Heart left ventricle (tissue), 16 donors: ENCODE measurements around the gene SMIM43. TPM values are rescaled to one million over a fixed set of nuclear protein-coding genes. Genes with fewer than 3 reads are reported as not detected.

ENCODE experiments used
- ATAC-seq, 4 donors: fragments of 200-7000 bp; cut with Tn5 transposase; one replicate each; pipeline ENCODE4 v1.9.1; 2020 to 2022; ENCODE audit warnings: moderate library complexity in 4 of 4, mild to moderate bottlenecking in 3 of 4, moderate number of reproducible peaks in 1 of 4
- DNase-seq, 5 donors: peaks; one replicate each; pipeline ENCODE4 v3.0.0-alpha.2; 2020
- H3K27ac ChIP-seq, 12 donors: fragments of 200-600 bp; sonication (generic) in 4 of 12; one replicate each; pipeline versions ENCODE4 v1.5.0 to v1.8.0; 2016 to 2022; ENCODE audit warnings: mild to moderate bottlenecking in 2 of 12
- H3K27me3 ChIP-seq, 9 donors: fragments of 200-600 bp; sonication (generic) in 2 of 9; one replicate each; pipeline versions ENCODE4 v1.5.1 to v1.8.0; 2016 to 2022; ENCODE audit warnings: mild to moderate bottlenecking in 3 of 9
- H3K36me3 ChIP-seq, 9 donors: fragments of 200-600 bp; sonication (generic) in 2 of 9; one replicate each; pipeline versions ENCODE4 v1.5.0 to v1.8.0; 2018 to 2022; ENCODE audit warnings: mild to moderate bottlenecking in 2 of 9
- H3K4me1 ChIP-seq, 12 donors: fragments of 200-600 bp; sonication (generic) in 4 of 12; one replicate each; pipeline versions ENCODE4 v1.5.0 to v1.8.0; 2016 to 2022; ENCODE audit warnings: mild to moderate bottlenecking in 3 of 12
- H3K4me3 ChIP-seq, 12 donors: fragments of 200-600 bp; sonication (generic) in 4 of 12; one replicate each; pipeline versions ENCODE4 v1.5.0 to v1.8.0; 2017 to 2022; ENCODE audit warnings: mild to moderate bottlenecking in 9 of 12, moderate library complexity in 4 of 12
- H3K9me3 ChIP-seq, 12 donors: fragments of 200-600 bp; sonication (generic) in 4 of 12; one replicate each; pipeline versions ENCODE4 v1.5.0 to v1.8.0; 2016 to 2022; ENCODE audit warnings: mild to moderate bottlenecking in 1 of 12
- CTCF ChIP-seq, 12 donors: fragments of 200-600 bp; sonication (generic) in 4 of 12; IDR thresholded peaks; one replicate each; pipeline versions ENCODE4 v1.5.0 to v1.8.0; 2018 to 2022; ENCODE audit warnings: antibody characterized with exemption in 12 of 12, mild to moderate bottlenecking in 5 of 12
- POLR2A ChIP-seq, 2 donors: fragments of 450-650 bp; IDR thresholded peaks; one replicate each; pipeline ENCODE4 v1.6.1; 2017; ENCODE audit warnings: antibody characterized with exemption in 2 of 2, mild to moderate bottlenecking in 2 of 2, moderate library complexity in 2 of 2
- WGBS, 4 donors: extraction: QIAGEN DNeasy Blood & Tissue Kit in 2 of 4; methylation state at CpG; one replicate each; pipeline versions ENCODE4 v1.1.5 to v1.1.7; 2013 to 2018; 5-methylcytosine and 5-hydroxymethylcytosine counted together
- intact Hi-C, 10 donors: fragments of 100-400 bp; cut with DNase I; formaldehyde crosslinking; loops; one replicate each; pipeline versions ENCODE4 v1.11.1 to v1.14.2; 2022
- polyA plus RNA-seq, 2 donors: library from polyadenylated mRNA; stranded (reverse); fragments of 200-250 nt; gene quantifications; one replicate each; pipeline ENCODE4 v1.2.3, GENCODE V29; 2013
- total RNA-seq, 9 donors: library from RNA; depleted of rRNA in 2 of 9; stranded (reverse); fragments of >200 nt in 2 of 9; fragmentation: NEBNext Ultra II Directional in 3 of 9; extraction: Animal tissue kit (Norgen Biotek cat#: 25700) in 3 of 9; gene quantifications; one replicate each; pipeline versions ENCODE4 v1.1.0 to v1.2.4, GENCODE V29; 2016 to 2023
- donor health status: ischemic (EF 13 %, LVEDD 7.1; RV severe dilation, severe dysfunction).
- donor health status: healthy with polysubstance abuse.
- donor health status: DM: no; HTN: yes; CAD: no.
- donor health status: DM: no; HTN: no; CAD: no.
- donor health status: ischemic (EF 25% LVEDD 6.9; RV normal size, moderate dysfunction).
- donor health status: ischemic (EF 25% LVEDD 5.7; RV mildly dilated, moderate dysfunction).
- donor health status: healthy.
- donor health status: DM: yes; HTN: yes; CAD: no.
- donor health status: ischemic (EF 35%, LVEDD 5.7; RV mildly dilated, moderate dysfunction).
- donor health status: nonischemic (EF 11% LVEDD 7.7; RV severe dilation, severe dysfunction).
- donor health status: DM: yes; HTN: yes; CAD: no.
- donor health status: PGD.
- donor health status: ischemic (EF 29% LVEDD 5.4; RV normal size, mild dysfunction).
- donor health status: nonischemic (EF 23%, LVEDD 6.1; RV moderate dilation, normal function).

The SMIM43 gene
- total and polyA plus RNA-seq, 11 donors: 0.08 to 1.7 (median 0.60) TPM; not detected in 7

- no peak for TF ChIP-seq POLR2A (IDR thresholded peaks at IDR 0.05)
- no peak for TF ChIP-seq CTCF (IDR thresholded peaks at IDR 0.05)
- Histone ChIP-seq H3K4me3 (no peak overlapping the region), H3K27ac (no peak overlapping the region), H3K9me3 (no peaks in the 10 kb centered on the region), H3K4me1 (no peaks in the 10 kb centered on the region), H3K27me3 (peaks cover 0 to 32% (median 0%) of the 10 kb centered on the region in 9 donors), H3K36me3 (no peaks in the 10 kb centered on the region)
- 90 to 95% (median 92%) methylated on average over 2 of the region's 2 CpGs for WGBS, 4 donors
- ATAC-seq: no peak
- DNase-seq: no peak
- intact Hi-C loops: loop anchor here in 1 of 10 donors (5.0 kb wide), 1 partner anchor 91 kb away; no protein-coding TSS in a partner anchor
Measured at GRCh38 chr4:121792966-121793365, 28.0 kb upstream of the SMIM43 start.

GRCh38 chr4:121791481-121791880, 26.5 kb upstream of the SMIM43 start:
- H3K9me3 ChIP-seq: no peaks in the 10 kb centered on the region
- peaks cover 0 to 35% (median 0%) of the 10 kb centered on the region in 9 donors for H3K27me3 ChIP-seq
- no peak for ATAC-seq
- TF ChIP-seq POLR2A (IDR thresholded peaks at IDR 0.05) (no peak), CTCF (IDR thresholded peaks at IDR 0.05) (no peak)
- no peak for DNase-seq
- intact Hi-C loops: loop anchor here in 1 of 10 donors (5.0 kb wide), 1 partner anchor 89 kb away; no protein-coding TSS in a partner anchor
- no peak overlapping the region for H3K4me3 ChIP-seq
- 89 to 95% (median 92%) methylated on average over 5 of the region's 5 CpGs for WGBS, 4 donors
- H3K36me3 ChIP-seq: no peaks in the 10 kb centered on the region
- H3K4me1 ChIP-seq: no peaks in the 10 kb centered on the region
- H3K27ac ChIP-seq: no peak overlapping the region

GRCh38 chr4:121790976-121791375, 26.0 kb upstream of the SMIM43 start:
- ATAC-seq (no peak), DNase-seq (no peak)
- no peaks in the 10 kb centered on the region for H3K9me3 ChIP-seq
- TF ChIP-seq CTCF (IDR thresholded peaks at IDR 0.05) (no peak), POLR2A (IDR thresholded peaks at IDR 0.05) (no peak)
- no peak overlapping the region for H3K4me3 ChIP-seq
- no peak overlapping the region for H3K27ac ChIP-seq
- intact Hi-C loops: loop anchor here in 1 of 10 donors (5.0 kb wide), 1 partner anchor 89 kb away; no protein-coding TSS in a partner anchor
- no peaks in the 10 kb centered on the region for H3K4me1 ChIP-seq
- H3K27me3 ChIP-seq: peaks cover 0 to 35% (median 0%) of the 10 kb centered on the region in 9 donors
- no peaks in the 10 kb centered on the region for H3K36me3 ChIP-seq

- H3K9me3 ChIP-seq: no peaks in the 10 kb centered on the region
- no peak for DNase-seq
- WGBS, 4 donors: 61 to 65% (median 63%) methylated on average over 3 of the region's 3 CpGs
- no peak overlapping the region for H3K27ac ChIP-seq
- ATAC-seq: no peak
- peaks cover 0 to 7% (median 0%) of the 10 kb centered on the region in 12 donors for H3K4me1 ChIP-seq
- no peak overlapping the region for H3K4me3 ChIP-seq
- no peak for TF ChIP-seq CTCF (IDR thresholded peaks at IDR 0.05)
- no peak for TF ChIP-seq POLR2A (IDR thresholded peaks at IDR 0.05)
- peaks cover 0 to 35% (median 0%) of the 10 kb centered on the region in 9 donors for H3K27me3 ChIP-seq
- no peaks in the 10 kb centered on the region for H3K36me3 ChIP-seq
- intact Hi-C loops: loop anchor here in 1 of 10 donors (5.0 kb wide), 1 partner anchor 88 kb away; no protein-coding TSS in a partner anchor
Measured at GRCh38 chr4:121789960-121790829, 25.2 kb upstream of the SMIM43 start.
